HCT116 (cell line): Measurements from ENCODE around the gene TBCC. TPM values are rescaled to one million over a fixed set of nuclear protein-coding genes. Genes with fewer than 3 reads are reported as not detected.

ENCODE experiments used
- ATAC-seq: fragments of 200-7000 bp; cut with Tn5 transposase; 2 replicates; pipeline ENCODE4 v1.9.1; 2020; ENCODE audit warnings: mild to moderate bottlenecking, moderate library complexity
- BruUV-seq: library from RNA; stranded (reverse); fragments of 400-500 nt; replicated peaks from 2 replicates; lab custom pipeline; 2021; lab: Mats Ljungman, UMichigan
- CTCF ChIA-PET: fragments of 300-600 bp; sonication (Branson Sonifier 250); formaldehyde crosslinking; loops from one replicate; lab custom pipeline; 2021; ENCODE audit warnings: antibody characterized with exemption; lab: Charles Lee
- POLR2A ChIA-PET: fragments of 300-600, 350-600 bp; sonication (Branson Sonifier 250); formaldehyde crosslinking; loops from one replicate; lab custom pipeline; 2021; ENCODE audit warnings: antibody characterized with exemption; lab: Charles Lee
- RAD21 ChIA-PET, 2 experiments: fragments of 300-600 bp; sonication (Branson Sonifier 250); formaldehyde crosslinking; loops; one replicate each; lab custom pipeline; 2023; ENCODE audit warnings: low total read pairs in 2 of 2; ENCODE audit not compliant: uncharacterized antibody in 2 of 2, unreplicated experiment in 2 of 2, low non-redundant PET in 1 of 2; lab: Charles Lee
- DNase-seq: peaks from one replicate; pipeline ENCODE4 v3.0.0-alpha.2; 2010; ENCODE audit warnings: low read depth, low spot score
- H2AFZ ChIP-seq: fragments of 200-600 bp; shearing (Covaris generic), sonication (generic); 2 replicates; pipeline ENCODE4 v1.6.1; 2017; ENCODE audit warnings: low read depth, mixed run types, mixed read lengths, antibody characterized with exemption, low read length; ENCODE audit not compliant: poor library complexity, severe bottlenecking
- H3K27ac ChIP-seq: 2 replicates; pipeline ENCODE4 v1.5.1; 2012; ENCODE audit warnings: low read depth, low read length
- H3K27me3 ChIP-seq: fragments of 200-600 bp; sonication (generic); 2 replicates; pipeline ENCODE4 v1.6.1; 2016; ENCODE audit warnings: mixed run types, low read length, mixed read lengths; ENCODE audit not compliant: insufficient read depth
- H3K36me3 ChIP-seq, 2 experiments: fragments of 200-500 bp in 1 of 2; fragments of 200-600 bp in 1 of 2; sonication (Bioruptor generic) in 1 of 2; sonication (generic) in 1 of 2; 2 replicates each; pipeline versions ENCODE4 v1.5.1 to v1.6.1; 2014 to 2016; ENCODE audit warnings: low read length in 2 of 2, inconsistent platforms in 1 of 2, mixed read lengths in 1 of 2, mixed run types in 1 of 2; ENCODE audit not compliant: insufficient read depth in 2 of 2, control insufficient read depth in 1 of 2
- H3K4me1 ChIP-seq, 2 experiments: fragments of 200-600 bp in 1 of 2; sonication (generic) in 1 of 2; 2 replicates each; pipeline versions ENCODE4 v1.5.1 to v1.6.1; 2012 to 2017; ENCODE audit warnings: low read length in 2 of 2, inconsistent platforms in 1 of 2, mild to moderate bottlenecking in 1 of 2, mixed read lengths in 1 of 2, mixed run types in 1 of 2, moderate library complexity in 1 of 2; ENCODE audit not compliant: insufficient read depth in 2 of 2, control insufficient read depth in 1 of 2
- H3K4me2 ChIP-seq: fragments of 200-600 bp; sonication (generic); 2 replicates; pipeline ENCODE4 v1.6.1; 2017; ENCODE audit warnings: mixed run types, low read length, mixed read lengths
- H3K4me3 ChIP-seq, 2 experiments: fragments of 200-600 bp in 1 of 2; sonication (generic) in 1 of 2; replicated peaks in 1 of 2; 2 replicates each; pipeline ENCODE4 v1.5.1; 2011 to 2016; ENCODE audit warnings: low read length in 2 of 2, control low read depth in 1 of 2, low read depth in 1 of 2, mild to moderate bottlenecking in 1 of 2, mixed read lengths in 1 of 2, mixed run types in 1 of 2
- H3K79me2 ChIP-seq: fragments of 200-600 bp; sonication (generic); 2 replicates; pipeline ENCODE4 v1.6.1; 2017; ENCODE audit warnings: mild to moderate bottlenecking, mixed run types, low read length, moderate library complexity, mixed read lengths; ENCODE audit not compliant: insufficient read depth
- H3K9ac ChIP-seq: fragments of 200-600 bp; sonication (generic); 2 replicates; pipeline ENCODE4 v1.6.1; 2016; ENCODE audit warnings: low read length, mixed read lengths
- H3K9me2 ChIP-seq: fragments of 200-600 bp; sonication (generic), shearing (Covaris generic); 2 replicates; pipeline ENCODE4 v1.6.1; 2017; ENCODE audit warnings: mixed run types, mild to moderate bottlenecking, moderate library complexity; ENCODE audit not compliant: insufficient read depth
- H3K9me3 ChIP-seq, 2 experiments: fragments of 200-500 bp in 1 of 2; fragments of 200-600 bp in 1 of 2; sonication (Bioruptor generic) in 1 of 2; sonication (generic) in 1 of 2; 2 replicates each; pipeline ENCODE4 v1.6.1; 2014 to 2017; ENCODE audit warnings: low read length in 2 of 2, mixed read lengths in 2 of 2, inconsistent platforms in 1 of 2, low read depth in 1 of 2, mild to moderate bottlenecking in 1 of 2, mixed run types in 1 of 2, moderate library complexity in 1 of 2; ENCODE audit not compliant: control insufficient read depth in 1 of 2, insufficient read depth in 1 of 2
- H4K20me1 ChIP-seq: fragments of 200-600 bp; sonication (generic), shearing (Covaris generic); 2 replicates; pipeline ENCODE4 v1.6.1; 2017; ENCODE audit warnings: mixed run types, mild to moderate bottlenecking, moderate library complexity; ENCODE audit not compliant: insufficient read depth
- CEBPB ChIP-seq: IDR thresholded peaks from 2 replicates; pipeline ENCODE4 v1.6.1; 2012; ENCODE audit warnings: low read depth
- EGR1 ChIP-seq: IDR thresholded peaks from 2 replicates; pipeline ENCODE4 v1.6.1; 2012; ENCODE audit warnings: low read depth
- ELF1 ChIP-seq: IDR thresholded peaks from 2 replicates; pipeline ENCODE4 v1.6.1; 2012; ENCODE audit warnings: low read depth, borderline replicate concordance
- EZH2 ChIP-seq: fragments of 200-600 bp; sonication (generic); IDR thresholded peaks from 2 replicates; pipeline ENCODE4 v1.6.1; 2017; ENCODE audit warnings: antibody characterized with exemption, mixed run types
- EZH2phosphoT487 ChIP-seq: fragments of 200-600 bp; IDR thresholded peaks from 2 replicates; pipeline ENCODE4 v1.6.1; 2018; ENCODE audit warnings: antibody characterized with exemption, borderline replicate concordance
- POLR2AphosphoS5 ChIP-seq: IDR thresholded peaks from 2 replicates; pipeline ENCODE4 v1.6.1; 2011; ENCODE audit warnings: mild to moderate bottlenecking, low read depth, low read length, moderate library complexity
- SIN3A ChIP-seq: IDR thresholded peaks from 2 replicates; pipeline ENCODE4 v1.6.1; 2012; ENCODE audit warnings: low read depth
- SP1 ChIP-seq: IDR thresholded peaks from 2 replicates; pipeline ENCODE4 v1.6.1; 2012; ENCODE audit warnings: low read depth
- SRF ChIP-seq: IDR thresholded peaks from 2 replicates; pipeline ENCODE4 v1.6.1; 2012; ENCODE audit warnings: low read depth
- TCF7L2 ChIP-seq: IDR thresholded peaks from 2 replicates; pipeline ENCODE4 v1.7.0; 2011; ENCODE audit warnings: borderline replicate concordance, inconsistent platforms; ENCODE audit not compliant: insufficient read depth, insufficient read length; ENCODE audit errors: extremely low read depth
- YY1 ChIP-seq: IDR thresholded peaks from 2 replicates; pipeline ENCODE4 v1.6.1; 2011; ENCODE audit warnings: low read length, low read depth, moderate library complexity, mild to moderate bottlenecking; ENCODE audit not compliant: insufficient replicate concordance; ENCODE audit errors: extremely low read depth
- ZNF274 ChIP-seq: fragments of 200-500 bp; sonication (Bioruptor generic); IDR thresholded peaks from 2 replicates; pipeline ENCODE4 v1.6.1; 2014; ENCODE audit warnings: mild to moderate bottlenecking, low read depth, low read length, inconsistent platforms
- intact Hi-C: fragments of 100-400 bp; cut with micrococcal nuclease; formaldehyde crosslinking; loops from 2 replicates; pipeline ENCODE4 v1.10.0; 2022
- total RNA-seq: library from RNA; stranded (reverse); gene quantifications from one replicate; pipeline ENCODE4 v1.2.1, GENCODE V29; 2021; ENCODE audit not compliant: unreplicated experiment
- TF ChIP-seq, protein P1 (sequence below): IDR thresholded peaks from 2 replicates; pipeline ENCODE4 v1.6.1; 2012
- TF ChIP-seq, protein P2 (sequence below): IDR thresholded peaks from 2 replicates; pipeline ENCODE4 v1.6.1; 2012; ENCODE audit warnings: low read depth
- TF ChIP-seq, protein P3 (sequence below): IDR thresholded peaks from 2 replicates; pipeline ENCODE4 v1.6.1; 2012
- TF ChIP-seq, protein P4 (sequence below): IDR thresholded peaks from 2 replicates; pipeline ENCODE4 v1.6.1; 2011; ENCODE audit warnings: mild to moderate bottlenecking, low read length, moderate library complexity; ENCODE audit not compliant: insufficient replicate concordance; ENCODE audit errors: extremely low read depth

The TBCC gene
- total RNA-seq, 1 experiment from 2014 or later, result 17.1 TPM

DNA sequence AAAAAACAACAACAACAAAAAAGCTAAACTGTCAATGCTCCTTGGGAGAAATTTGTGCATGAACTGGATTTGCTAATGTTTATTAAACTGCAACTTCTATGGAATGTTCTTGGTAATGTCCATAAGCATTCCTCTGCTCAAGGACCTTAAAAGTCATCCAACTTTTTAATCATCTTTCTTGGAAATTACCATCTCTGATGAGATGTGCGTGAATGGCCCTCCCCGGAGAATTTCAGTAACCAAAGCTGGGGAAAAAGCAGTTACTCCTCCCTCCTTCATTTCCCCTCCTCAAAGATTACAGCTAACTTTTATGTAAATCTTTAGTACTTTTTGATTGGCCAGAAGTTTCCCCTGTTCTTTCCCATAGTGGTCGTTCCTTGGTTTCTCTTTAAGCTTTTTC is 5.2 kb downstream of the TBCC start:
- Histone ChIP-seq H2AFZ (no peak overlapping the region), H4K20me1 (no peaks in the 10 kb centered on the region), H3K9me3 (no peaks in the 10 kb centered on the region), H3K4me1 (peaks cover 5 to 9% of the 10 kb centered on the region in 2 experiments), H3K27me3 (no peaks in the 10 kb centered on the region), H3K27ac (no peak overlapping the region), H3K4me2 (no peak overlapping the region), H3K79me2 (peaks cover 18% of the 10 kb centered on the region), H3K4me3 (no peak overlapping the region), H3K9ac (no peak overlapping the region), H3K9me2 (no peaks in the 10 kb centered on the region), H3K36me3 (no peaks in the 10 kb centered on the region)
- DNase-seq (no peak), ATAC-seq (no peak)
- ChIA-PET POLR2A (interaction anchor here (0.7 kb wide), 1 partner anchor 771 kb away, joined by 3 read pairs; no protein-coding TSS in a partner anchor), CTCF (no interaction called here), RAD21 (no interaction called here)
- intact Hi-C loops, result no loop called here
- TF ChIP-seq, protein P1, sequence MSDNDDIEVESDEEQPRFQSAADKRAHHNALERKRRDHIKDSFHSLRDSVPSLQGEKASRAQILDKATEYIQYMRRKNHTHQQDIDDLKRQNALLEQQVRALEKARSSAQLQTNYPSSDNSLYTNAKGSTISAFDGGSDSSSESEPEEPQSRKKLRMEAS, result no peak
- TF ChIP-seq SRF, result no peak
- TF ChIP-seq EZH2, result no peak
- TF ChIP-seq, protein P2, sequence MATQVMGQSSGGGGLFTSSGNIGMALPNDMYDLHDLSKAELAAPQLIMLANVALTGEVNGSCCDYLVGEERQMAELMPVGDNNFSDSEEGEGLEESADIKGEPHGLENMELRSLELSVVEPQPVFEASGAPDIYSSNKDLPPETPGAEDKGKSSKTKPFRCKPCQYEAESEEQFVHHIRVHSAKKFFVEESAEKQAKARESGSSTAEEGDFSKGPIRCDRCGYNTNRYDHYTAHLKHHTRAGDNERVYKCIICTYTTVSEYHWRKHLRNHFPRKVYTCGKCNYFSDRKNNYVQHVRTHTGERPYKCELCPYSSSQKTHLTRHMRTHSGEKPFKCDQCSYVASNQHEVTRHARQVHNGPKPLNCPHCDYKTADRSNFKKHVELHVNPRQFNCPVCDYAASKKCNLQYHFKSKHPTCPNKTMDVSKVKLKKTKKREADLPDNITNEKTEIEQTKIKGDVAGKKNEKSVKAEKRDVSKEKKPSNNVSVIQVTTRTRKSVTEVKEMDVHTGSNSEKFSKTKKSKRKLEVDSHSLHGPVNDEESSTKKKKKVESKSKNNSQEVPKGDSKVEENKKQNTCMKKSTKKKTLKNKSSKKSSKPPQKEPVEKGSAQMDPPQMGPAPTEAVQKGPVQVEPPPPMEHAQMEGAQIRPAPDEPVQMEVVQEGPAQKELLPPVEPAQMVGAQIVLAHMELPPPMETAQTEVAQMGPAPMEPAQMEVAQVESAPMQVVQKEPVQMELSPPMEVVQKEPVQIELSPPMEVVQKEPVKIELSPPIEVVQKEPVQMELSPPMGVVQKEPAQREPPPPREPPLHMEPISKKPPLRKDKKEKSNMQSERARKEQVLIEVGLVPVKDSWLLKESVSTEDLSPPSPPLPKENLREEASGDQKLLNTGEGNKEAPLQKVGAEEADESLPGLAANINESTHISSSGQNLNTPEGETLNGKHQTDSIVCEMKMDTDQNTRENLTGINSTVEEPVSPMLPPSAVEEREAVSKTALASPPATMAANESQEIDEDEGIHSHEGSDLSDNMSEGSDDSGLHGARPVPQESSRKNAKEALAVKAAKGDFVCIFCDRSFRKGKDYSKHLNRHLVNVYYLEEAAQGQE, result no peak
- TF ChIP-seq EZH2phosphoT487, result no peak
- no peak for TF ChIP-seq CEBPB
- TF ChIP-seq SP1, result no peak
- no peak for TF ChIP-seq ZNF274
- TF ChIP-seq, protein P3, sequence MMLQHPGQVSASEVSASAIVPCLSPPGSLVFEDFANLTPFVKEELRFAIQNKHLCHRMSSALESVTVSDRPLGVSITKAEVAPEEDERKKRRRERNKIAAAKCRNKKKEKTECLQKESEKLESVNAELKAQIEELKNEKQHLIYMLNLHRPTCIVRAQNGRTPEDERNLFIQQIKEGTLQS, result no peak
- no peak for TF ChIP-seq SIN3A
- no peak for TF ChIP-seq EGR1
- TF ChIP-seq YY1, result no peak
- TF ChIP-seq ELF1, result no peak
- no peak for TF ChIP-seq TCF7L2
- no peak for TF ChIP-seq POLR2AphosphoS5
- TF ChIP-seq, protein P4, sequence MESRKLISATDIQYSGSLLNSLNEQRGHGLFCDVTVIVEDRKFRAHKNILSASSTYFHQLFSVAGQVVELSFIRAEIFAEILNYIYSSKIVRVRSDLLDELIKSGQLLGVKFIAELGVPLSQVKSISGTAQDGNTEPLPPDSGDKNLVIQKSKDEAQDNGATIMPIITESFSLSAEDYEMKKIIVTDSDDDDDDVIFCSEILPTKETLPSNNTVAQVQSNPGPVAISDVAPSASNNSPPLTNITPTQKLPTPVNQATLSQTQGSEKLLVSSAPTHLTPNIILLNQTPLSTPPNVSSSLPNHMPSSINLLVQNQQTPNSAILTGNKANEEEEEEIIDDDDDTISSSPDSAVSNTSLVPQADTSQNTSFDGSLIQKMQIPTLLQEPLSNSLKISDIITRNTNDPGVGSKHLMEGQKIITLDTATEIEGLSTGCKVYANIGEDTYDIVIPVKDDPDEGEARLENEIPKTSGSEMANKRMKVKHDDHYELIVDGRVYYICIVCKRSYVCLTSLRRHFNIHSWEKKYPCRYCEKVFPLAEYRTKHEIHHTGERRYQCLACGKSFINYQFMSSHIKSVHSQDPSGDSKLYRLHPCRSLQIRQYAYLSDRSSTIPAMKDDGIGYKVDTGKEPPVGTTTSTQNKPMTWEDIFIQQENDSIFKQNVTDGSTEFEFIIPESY, result no peak
- no TSS peak for BruUV-seq
